ENCODE results near the gene TPX2. TPM values are rescaled to one million over a fixed set of nuclear protein-coding genes. Genes with fewer than 3 reads are reported as not detected.

TPX2 gene
- total RNA-seq, 4 donors from 2014 or later = 0.12 to 32.4 (median 0.59) TPM; not detected in 1

- H3K4me1 ChIP-seq = peaks cover 0 to 18% of the 10 kb centered on the region in 2 donors
- peak overlapping the region in 1 of 2 donors; percentile 27 for H3K27ac ChIP-seq
- no peak for TF ChIP-seq CTCF (IDR thresholded peaks at IDR 0.05)
- no peak for TF ChIP-seq POLR2A (IDR thresholded peaks at IDR 0.05)
- no peaks in the 10 kb centered on the region for H3K27me3 ChIP-seq
- no peak overlapping the region for H3K4me3 ChIP-seq
- no peak for DNase-seq
- H3K36me3 ChIP-seq = no peaks in the 10 kb centered on the region
- intact Hi-C loops (cut with DNase I; ENCODE audit: low total_unique reads) = no loop called here
- H3K9me3 ChIP-seq = no peaks in the 10 kb centered on the region
These were observed 99.7 kb downstream of the TPX2 start for GRCh38 chr20:31838646-31839292.

GRCh38 chr20:31839782-31840487 lies 100.8 kb downstream of the TPX2 start:
- Histone ChIP-seq H3K27ac (no peak overlapping the region), H3K36me3 (no peaks in the 10 kb centered on the region), H3K4me3 (no peak overlapping the region), H3K4me1 (peaks cover 0 to 18% of the 10 kb centered on the region in 2 donors), H3K27me3 (no peaks in the 10 kb centered on the region), H3K9me3 (no peaks in the 10 kb centered on the region)
- no peak for DNase-seq
- TF ChIP-seq POLR2A (IDR thresholded peaks at IDR 0.05) (no peak), CTCF (IDR thresholded peaks at IDR 0.05) (no peak)
- intact Hi-C loops (cut with DNase I; ENCODE audit: low total_unique reads) = loop anchor here (10.0 kb wide), 1 partner anchor 115 kb away; the partner anchor contains the start of gene PDRG1

- Histone ChIP-seq H3K36me3 (no peaks in the 10 kb centered on the region), H3K27me3 (no peaks in the 10 kb centered on the region), H3K4me3 (no peak overlapping the region), H3K4me1 (peaks cover 0 to 18% of the 10 kb centered on the region in 2 donors), H3K9me3 (no peaks in the 10 kb centered on the region), H3K27ac (peak overlapping the region; percentile 78 to 81)
- TF ChIP-seq CTCF (IDR thresholded peaks at IDR 0.05) (no peak), POLR2A (IDR thresholded peaks at IDR 0.05) (no peak)
- no peak for DNase-seq
- intact Hi-C loops (cut with DNase I; ENCODE audit: low total_unique reads) = loop anchor here (10.0 kb wide), 1 partner anchor 114 kb away; the partner anchor contains the start of gene PDRG1
These were observed 102.1 kb downstream of the TPX2 start for GRCh38 chr20:31840906-31841816.

- intact Hi-C loops (cut with DNase I; ENCODE audit: low total_unique reads) = loop anchor here (10.0 kb wide), 1 partner anchor 113 kb away; the partner anchor contains the start of gene PDRG1
- no peaks in the 10 kb centered on the region for H3K36me3 ChIP-seq
- peaks cover 0 to 18% of the 10 kb centered on the region in 2 donors for H3K4me1 ChIP-seq
- no peaks in the 10 kb centered on the region for H3K27me3 ChIP-seq
- peak in 1 of 2 donors; percentile 43 for DNase-seq
- H3K27ac ChIP-seq = peak overlapping the region; percentile 78 to 81
- TF ChIP-seq POLR2A (IDR thresholded peaks at IDR 0.05) (no peak), CTCF (IDR thresholded peaks at IDR 0.05) (no peak)
- H3K4me3 ChIP-seq = no peak overlapping the region
- no peaks in the 10 kb centered on the region for H3K9me3 ChIP-seq
These were observed 102.8 kb downstream of the TPX2 start for GRCh38 chr20:31841928-31842327.
